Activated naive CD8-positive, alpha-beta T cell (primary cell): ENCODE results near the gene UNC79.

Experiments
- H3K27ac Mint-ChIP-seq: one replicate; pipeline ENCODE4 v1.8.0; 2021; ENCODE audit warnings: mixed read lengths
- H3K27me3 Mint-ChIP-seq: one replicate; pipeline ENCODE4 v1.8.0; 2021; ENCODE audit warnings: mixed read lengths
- H3K36me3 Mint-ChIP-seq: one replicate; pipeline ENCODE4 v1.8.0; 2021; ENCODE audit warnings: mixed read lengths
- H3K4me1 Mint-ChIP-seq: one replicate; pipeline ENCODE4 v1.8.0; 2021; ENCODE audit warnings: low read depth, mixed read lengths
- H3K4me3 Mint-ChIP-seq: one replicate; pipeline ENCODE4 v1.8.0; 2021; ENCODE audit warnings: mild to moderate bottlenecking, mixed read lengths
- H3K9me3 Mint-ChIP-seq: one replicate; pipeline ENCODE4 v1.8.0; 2021; ENCODE audit warnings: low read depth, mixed read lengths

UNC79 gene

GRCh38 chr14:93525696-93526451 is 95.1 kb downstream of the UNC79 start:
- Mint-ChIP-seq H3K36me3 (no peaks in the 10 kb centered on the region), H3K9me3 (peaks cover 6% of the 10 kb centered on the region), H3K27ac (no peak overlapping the region), H3K27me3 (peaks cover 18% of the 10 kb centered on the region), H3K4me1 (no peaks in the 10 kb centered on the region), H3K4me3 (no peak overlapping the region)

DNA sequence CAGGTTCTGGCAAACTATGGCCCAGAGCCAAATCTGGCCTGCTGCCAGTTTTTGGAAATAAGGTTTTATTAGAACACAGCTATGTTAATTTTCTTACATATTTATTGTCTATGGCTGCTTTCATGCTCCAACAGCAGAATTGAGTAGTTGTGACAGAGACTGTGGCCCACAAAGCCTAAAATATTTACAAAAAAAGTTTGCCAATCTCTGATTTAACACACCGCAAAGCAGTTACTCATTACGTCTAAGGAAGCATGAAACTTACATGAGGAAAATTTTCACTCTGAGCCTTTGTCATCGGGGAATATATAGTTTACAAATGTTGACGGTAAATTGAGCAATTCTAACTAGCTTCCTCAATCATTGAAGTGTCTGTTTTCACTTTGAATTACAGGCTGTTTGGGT is 96.5 kb downstream of the UNC79 start:
- Mint-ChIP-seq H3K4me3 (no peak overlapping the region), H3K9me3 (no peaks in the 10 kb centered on the region), H3K27me3 (peaks cover 19% of the 10 kb centered on the region), H3K36me3 (no peaks in the 10 kb centered on the region), H3K27ac (no peak overlapping the region), H3K4me1 (no peaks in the 10 kb centered on the region)

DNA sequence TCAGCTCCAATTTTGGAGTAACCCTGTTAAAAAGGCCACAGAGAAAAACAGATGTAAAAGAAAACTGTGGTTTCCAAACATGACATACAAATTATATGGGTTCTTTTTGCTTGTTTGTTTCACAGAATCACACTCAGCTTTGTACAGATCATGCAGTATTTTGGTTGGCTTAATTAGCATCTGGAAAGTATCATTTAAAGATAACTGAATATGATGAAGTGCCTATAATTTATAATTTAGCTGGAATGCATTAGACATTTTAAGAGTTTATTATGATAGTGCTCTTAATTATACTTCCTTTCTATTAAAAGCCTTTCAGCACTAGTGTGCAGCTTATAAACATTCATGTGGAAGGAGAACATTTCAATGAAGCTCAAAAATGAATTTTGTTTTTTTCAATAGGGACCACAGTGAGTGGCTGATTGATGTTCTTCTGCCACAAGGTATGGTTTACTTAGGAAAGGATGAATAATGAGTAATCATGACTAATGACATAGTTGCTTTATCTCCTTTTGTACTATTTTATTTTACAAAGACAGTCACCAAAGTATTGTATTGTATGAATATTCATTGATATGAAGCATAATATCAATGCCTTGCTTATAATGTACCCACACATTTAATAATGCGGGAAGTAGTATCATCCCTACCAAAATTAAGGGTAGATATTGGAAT is 98.3 kb downstream of the UNC79 start:
- no peak overlapping the region for H3K27ac Mint-ChIP-seq
- H3K4me3 Mint-ChIP-seq = no peak overlapping the region
- H3K36me3 Mint-ChIP-seq = no peaks in the 10 kb centered on the region

GRCh38 chr14:93531644-93532043 is 100.9 kb downstream of the UNC79 start:
- Mint-ChIP-seq H3K27me3 (peaks cover 17% of the 10 kb centered on the region), H3K4me1 (no peaks in the 10 kb centered on the region), H3K36me3 (no peaks in the 10 kb centered on the region), H3K9me3 (no peaks in the 10 kb centered on the region), H3K4me3 (no peak overlapping the region), H3K27ac (no peak overlapping the region)

More for the DNA sequence above, 98.3 kb downstream of the UNC79 start:
- no peaks in the 10 kb centered on the region for H3K9me3 Mint-ChIP-seq
- H3K27me3 Mint-ChIP-seq = peaks cover 19% of the 10 kb centered on the region
- no peaks in the 10 kb centered on the region for H3K4me1 Mint-ChIP-seq

GRCh38 chr14:93532541-93532940 is 101.8 kb downstream of the UNC79 start:
- Mint-ChIP-seq H3K27ac (no peak overlapping the region), H3K4me3 (no peak overlapping the region), H3K4me1 (no peaks in the 10 kb centered on the region), H3K27me3 (peaks cover 17% of the 10 kb centered on the region), H3K9me3 (no peaks in the 10 kb centered on the region), H3K36me3 (no peaks in the 10 kb centered on the region)

DNA sequence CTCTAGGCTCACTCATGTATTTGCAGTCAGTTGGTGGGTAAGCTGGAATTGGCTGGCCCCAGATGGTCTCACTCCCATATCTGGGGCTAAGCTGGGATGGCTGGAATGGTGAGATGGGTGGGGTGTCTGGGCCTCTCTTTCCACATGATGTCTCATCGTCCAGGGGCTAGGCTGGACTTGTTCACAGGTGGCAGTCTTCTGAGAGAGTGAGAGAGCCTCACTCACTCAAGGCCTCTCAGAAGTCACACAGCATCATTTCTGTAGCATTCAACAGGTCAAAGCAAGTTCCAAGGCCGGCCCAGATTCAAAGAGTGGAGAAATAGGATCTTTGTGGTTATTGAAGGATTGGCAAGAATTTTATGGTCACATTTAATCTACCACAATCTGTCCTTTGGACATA is 102.7 kb downstream of the UNC79 start:
- Mint-ChIP-seq H3K36me3 (no peaks in the 10 kb centered on the region), H3K27ac (no peak overlapping the region), H3K9me3 (no peaks in the 10 kb centered on the region), H3K4me1 (no peaks in the 10 kb centered on the region), H3K27me3 (peaks cover 21% of the 10 kb centered on the region), H3K4me3 (no peak overlapping the region)

GRCh38 chr14:93533842-93534241 is 103.1 kb downstream of the UNC79 start:
- Mint-ChIP-seq H3K4me1 (no peaks in the 10 kb centered on the region), H3K9me3 (no peaks in the 10 kb centered on the region), H3K27ac (no peak overlapping the region), H3K36me3 (no peaks in the 10 kb centered on the region), H3K4me3 (no peak overlapping the region), H3K27me3 (peaks cover 21% of the 10 kb centered on the region)

- Mint-ChIP-seq H3K27ac (no peak overlapping the region), H3K4me1 (no peaks in the 10 kb centered on the region), H3K27me3 (peaks cover 12% of the 10 kb centered on the region), H3K36me3 (no peaks in the 10 kb centered on the region), H3K4me3 (no peak overlapping the region), H3K9me3 (no peaks in the 10 kb centered on the region)
These were observed 104.8 kb downstream of the UNC79 start for GRCh38 chr14:93535537-93535936.

DNA sequence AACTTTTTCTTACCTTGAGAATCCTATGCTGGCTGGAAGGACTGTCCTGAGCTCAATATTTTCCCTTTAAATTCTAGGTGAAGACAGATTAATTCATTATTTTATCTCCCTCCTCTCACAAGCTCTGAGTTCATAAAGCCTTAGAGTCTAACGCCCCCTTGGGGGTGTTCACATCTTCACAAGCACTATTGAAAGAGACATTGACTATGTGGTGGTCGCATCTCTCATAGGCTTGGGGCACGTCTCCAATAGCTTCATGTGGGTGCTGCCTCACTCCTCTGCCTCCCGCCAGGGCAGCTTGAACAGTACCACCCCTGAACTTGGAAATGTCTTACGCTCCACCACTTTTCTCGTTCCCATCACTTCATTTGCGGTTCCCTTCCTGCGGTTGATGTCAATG is 106.2 kb downstream of the UNC79 start:
- no peak overlapping the region for H3K27ac Mint-ChIP-seq
- H3K36me3 Mint-ChIP-seq = no peaks in the 10 kb centered on the region
- no peaks in the 10 kb centered on the region for H3K9me3 Mint-ChIP-seq
- no peak overlapping the region for H3K4me3 Mint-ChIP-seq
- H3K4me1 Mint-ChIP-seq = no peaks in the 10 kb centered on the region
- H3K27me3 Mint-ChIP-seq = peaks cover 11% of the 10 kb centered on the region

DNA sequence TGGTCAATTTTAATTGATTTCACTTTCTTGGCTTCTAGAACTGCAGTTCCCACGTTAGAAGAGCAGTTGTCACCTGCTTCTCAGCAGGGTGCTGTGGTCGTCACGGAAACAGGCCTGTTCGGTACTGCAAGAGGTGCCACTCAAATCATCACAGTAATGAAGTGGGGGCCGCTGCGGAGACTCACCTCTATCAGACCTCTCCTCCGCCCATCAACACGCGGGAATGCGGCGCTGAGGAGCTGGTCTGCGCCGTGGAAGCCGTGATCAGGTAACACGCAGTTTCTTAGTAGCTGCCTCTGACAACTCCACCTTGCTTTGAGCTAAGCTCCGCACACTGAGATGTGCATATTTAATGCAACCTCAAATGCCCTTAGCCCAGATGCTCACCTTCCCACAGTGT is 107.2 kb downstream of the UNC79 start:
- Mint-ChIP-seq H3K4me3 (no peak overlapping the region), H3K36me3 (no peaks in the 10 kb centered on the region), H3K9me3 (no peaks in the 10 kb centered on the region), H3K27me3 (peaks cover 8% of the 10 kb centered on the region), H3K4me1 (no peaks in the 10 kb centered on the region), H3K27ac (no peak overlapping the region)

GRCh38 chr14:93538413-93538812 is 107.7 kb downstream of the UNC79 start:
- no peaks in the 10 kb centered on the region for H3K9me3 Mint-ChIP-seq
- H3K4me3 Mint-ChIP-seq = no peak overlapping the region
- H3K4me1 Mint-ChIP-seq = no peaks in the 10 kb centered on the region
- H3K36me3 Mint-ChIP-seq = no peaks in the 10 kb centered on the region
- no peak overlapping the region for H3K27ac Mint-ChIP-seq
- peaks cover 8% of the 10 kb centered on the region for H3K27me3 Mint-ChIP-seq

DNA sequence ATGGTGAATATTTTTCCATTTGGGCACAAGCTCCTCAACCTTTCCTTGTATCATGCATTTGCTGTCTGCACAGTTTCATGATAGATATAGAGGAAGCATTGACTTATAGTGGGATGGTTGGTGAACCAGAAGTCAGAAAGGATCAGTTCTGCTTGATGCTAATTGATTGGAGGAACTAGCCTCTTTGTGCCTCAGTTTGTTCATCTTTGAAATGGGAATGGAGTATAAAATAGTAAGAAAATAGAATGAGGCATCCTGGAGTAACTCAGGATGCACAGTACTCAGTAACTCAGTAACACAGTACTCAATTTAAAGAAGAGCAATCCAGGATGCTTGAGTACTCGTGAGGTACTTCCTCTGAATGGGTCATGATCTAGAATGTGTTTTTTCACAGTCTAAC is 109.5 kb downstream of the UNC79 start:
- H3K9me3 Mint-ChIP-seq = no peaks in the 10 kb centered on the region
- no peaks in the 10 kb centered on the region for H3K36me3 Mint-ChIP-seq
- H3K27ac Mint-ChIP-seq = no peak overlapping the region
- no peak overlapping the region for H3K4me3 Mint-ChIP-seq
- H3K4me1 Mint-ChIP-seq = no peaks in the 10 kb centered on the region
- peaks cover 11% of the 10 kb centered on the region for H3K27me3 Mint-ChIP-seq

DNA sequence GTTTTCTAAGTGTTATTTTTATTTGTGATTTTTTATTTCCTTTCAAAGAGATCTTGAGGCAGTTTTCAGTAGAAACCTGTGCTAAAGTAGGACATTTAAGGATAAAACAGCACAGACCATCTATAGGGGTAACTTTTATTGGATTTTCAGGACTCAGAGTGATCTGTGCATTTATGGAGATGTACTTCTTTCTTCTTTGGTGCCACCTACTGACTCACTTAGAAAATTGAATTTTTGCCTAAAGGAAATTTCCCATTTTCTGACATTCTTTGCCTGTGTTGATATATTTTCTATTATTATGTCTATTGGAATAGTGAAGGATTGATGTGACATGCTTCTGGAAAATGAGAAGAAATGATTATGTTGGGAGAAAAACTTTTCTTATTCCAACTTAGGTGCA is 113.0 kb downstream of the UNC79 start:
- Mint-ChIP-seq H3K4me3 (no peak overlapping the region), H3K27me3 (peaks cover 8% of the 10 kb centered on the region), H3K9me3 (no peaks in the 10 kb centered on the region), H3K27ac (no peak overlapping the region), H3K36me3 (no peaks in the 10 kb centered on the region), H3K4me1 (no peaks in the 10 kb centered on the region)

DNA sequence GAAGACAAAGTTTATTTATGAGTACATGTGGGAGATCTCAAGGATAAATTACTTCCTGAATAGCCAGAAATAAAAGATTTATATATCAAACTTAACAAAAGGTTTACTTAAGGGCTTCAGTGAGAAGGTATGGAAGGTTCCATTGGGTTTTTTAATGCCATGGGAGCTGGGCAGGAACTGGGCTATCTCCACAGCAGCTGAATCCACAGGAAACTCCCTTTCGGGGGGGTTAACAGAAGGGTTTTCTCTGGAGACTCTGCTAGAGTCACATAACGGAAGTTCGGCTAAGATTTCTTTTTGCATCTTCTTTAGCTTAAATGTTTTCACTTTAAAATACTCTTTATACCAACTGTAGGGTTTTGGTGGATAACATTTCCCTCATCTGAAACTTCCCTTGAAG is 113.5 kb downstream of the UNC79 start:
- Mint-ChIP-seq H3K4me1 (no peaks in the 10 kb centered on the region), H3K27ac (no peak overlapping the region), H3K36me3 (no peaks in the 10 kb centered on the region), H3K27me3 (peaks cover 8% of the 10 kb centered on the region), H3K4me3 (no peak overlapping the region), H3K9me3 (no peaks in the 10 kb centered on the region)

GRCh38 chr14:93546642-93547041 is 115.9 kb downstream of the UNC79 start:
- H3K4me1 Mint-ChIP-seq = no peaks in the 10 kb centered on the region
- peaks cover 16% of the 10 kb centered on the region for H3K27me3 Mint-ChIP-seq
- no peaks in the 10 kb centered on the region for H3K36me3 Mint-ChIP-seq
- H3K27ac Mint-ChIP-seq = no peak overlapping the region
- H3K4me3 Mint-ChIP-seq = no peak overlapping the region
- no peaks in the 10 kb centered on the region for H3K9me3 Mint-ChIP-seq
